Vagina (tissue), 2 donors: ENCODE measurements around the gene MORC3. TPM values are rescaled to one million over a fixed set of nuclear protein-coding genes. Genes with fewer than 3 reads are reported as not detected.
"Not testable (repeated sequence)": the region's sequence is repeated elsewhere in the genome, so short reads cannot be mapped to it uniquely, and the experiment has no call there.

Experiments used
- DNase-seq, 2 donors: peaks; one replicate each; pipeline ENCODE4 v3.0.0-alpha.2; 2017; ENCODE audit errors: extremely low spot score in 2 of 2
- H3K27ac ChIP-seq: fragments of 200-600 bp; sonication (generic); one replicate; pipeline ENCODE4 v1.5.1; 2019
- H3K27me3 ChIP-seq: fragments of 200-600 bp; sonication (generic); one replicate; pipeline ENCODE4 v1.5.1; 2019
- H3K36me3 ChIP-seq, 2 donors: fragments of 200-600 bp; sonication (generic); one replicate each; pipeline ENCODE4 v1.5.1; 2017 to 2019
- H3K4me1 ChIP-seq: fragments of 200-600 bp; sonication (generic); one replicate; pipeline ENCODE4 v1.5.1; 2019
- H3K4me3 ChIP-seq, 2 donors: fragments of 200-600 bp; sonication (generic); 1 replicate in 1 of 2; 2 replicates in 1 of 2; pipeline ENCODE4 v1.5.1; 2016 to 2019
- H3K9me3 ChIP-seq: fragments of 200-600 bp; sonication (generic); one replicate; pipeline ENCODE4 v1.5.1; 2019
- CTCF ChIP-seq, 3 experiments: fragments of 450-650 bp in 2 of 3; fragments of 200-600 bp in 1 of 3; sonication (generic) in 1 of 3; IDR thresholded peaks; one replicate each; pipeline ENCODE4 v1.5.1; 2017 to 2019; ENCODE audit warnings: antibody characterized with exemption in 3 of 3, mild to moderate bottlenecking in 2 of 3, moderate library complexity in 2 of 3
- POLR2A ChIP-seq, 2 donors: fragments of 450-650 bp; IDR thresholded peaks; one replicate each; pipeline ENCODE4 v1.6.1; 2017; ENCODE audit warnings: antibody characterized with exemption in 2 of 2, mild to moderate bottlenecking in 2 of 2, moderate library complexity in 2 of 2
- POLR2AphosphoS5 ChIP-seq, 2 donors: sonication (generic); formaldehyde crosslinking; IDR thresholded peaks; one replicate each; pipeline ENCODE4 v1.9.0; 2017; ENCODE audit warnings: antibody characterized with exemption in 2 of 2, mild to moderate bottlenecking in 2 of 2, low read depth in 1 of 2; ENCODE audit not compliant: insufficient read depth in 1 of 2
- intact Hi-C: fragments of 100-400 bp; cut with DNase I; formaldehyde crosslinking; loops from one replicate; pipeline ENCODE4 v1.15.1; 2023
- total RNA-seq: library from RNA; depleted of rRNA; stranded (reverse); fragments of >200 nt; gene quantifications from one replicate; pipeline ENCODE4 v1.2.3, GENCODE V29; 2016

The MORC3 gene
- total RNA-seq, 1 donor from 2014 or later = 51.6 TPM

- no peaks in the 10 kb centered on the region for H3K4me1 ChIP-seq
- DNase-seq = no peak
- H3K4me3 ChIP-seq = no peak overlapping the region
- H3K36me3 ChIP-seq = no peaks in the 10 kb centered on the region
- H3K9me3 ChIP-seq = no peaks in the 10 kb centered on the region
- no peak overlapping the region for H3K27ac ChIP-seq
- TF ChIP-seq POLR2A (IDR thresholded peaks at IDR 0.05) = no peak
- TF ChIP-seq CTCF (IDR thresholded peaks at IDR 0.05) = no peak
- H3K27me3 ChIP-seq = no peaks in the 10 kb centered on the region
- intact Hi-C loops = no loop called here
These were observed 75.5 kb downstream of the MORC3 start for GRCh38 chr21:36395353-36396111.

- intact Hi-C loops = no loop called here
- TF ChIP-seq POLR2AphosphoS5 (IDR thresholded peaks at IDR 0.05; ENCODE audit: insufficient read depth in 1 of 2, low read depth in 1 of 2) = no peak
- TF ChIP-seq POLR2A (IDR thresholded peaks at IDR 0.05) = no peak
- no peak for TF ChIP-seq CTCF (IDR thresholded peaks at IDR 0.05)
- no peak for DNase-seq
- H3K4me1 ChIP-seq = no peaks in the 10 kb centered on the region
- no peaks in the 10 kb centered on the region for H3K27me3 ChIP-seq
- no peak overlapping the region for H3K27ac ChIP-seq
- no peaks in the 10 kb centered on the region for H3K9me3 ChIP-seq
- H3K4me3 ChIP-seq = no peak overlapping the region
- H3K36me3 ChIP-seq = no peaks in the 10 kb centered on the region
These were observed 76.3 kb downstream of the MORC3 start for GRCh38 chr21:36396325-36396724.

- no peaks in the 10 kb centered on the region for H3K36me3 ChIP-seq
- H3K4me1 ChIP-seq = no peaks in the 10 kb centered on the region
- H3K9me3 ChIP-seq = no peaks in the 10 kb centered on the region
- H3K4me3 ChIP-seq = no peak overlapping the region
- DNase-seq = no peak
- H3K27me3 ChIP-seq = no peaks in the 10 kb centered on the region
- no peak overlapping the region for H3K27ac ChIP-seq
- intact Hi-C loops = no loop called here
- TF ChIP-seq CTCF (IDR thresholded peaks at IDR 0.05) (no peak), POLR2A (IDR thresholded peaks at IDR 0.05) (no peak), POLR2AphosphoS5 (IDR thresholded peaks at IDR 0.05; ENCODE audit: insufficient read depth in 1 of 2, low read depth in 1 of 2) (no peak)
These were observed 77.0 kb downstream of the MORC3 start for GRCh38 chr21:36396971-36397370.

GRCh38 chr21:36397606-36398005 lies 77.6 kb downstream of the MORC3 start:
- no peaks in the 10 kb centered on the region for H3K9me3 ChIP-seq

GRCh38 chr21:36399736-36400135 lies 79.7 kb downstream of the MORC3 start:
- H3K27ac ChIP-seq, H3K9me3 ChIP-seq, H3K4me1 ChIP-seq, DNase-seq, H3K27me3 ChIP-seq, intact Hi-C loops, H3K36me3 ChIP-seq, H3K4me3 ChIP-seq: not testable (repeated sequence)

More at GRCh38 chr21:36397606-36398005, 77.6 kb downstream of the MORC3 start:
- Histone ChIP-seq H3K4me3 (no peak overlapping the region), H3K27me3 (no peaks in the 10 kb centered on the region), H3K4me1 (no peaks in the 10 kb centered on the region), H3K36me3 (no peaks in the 10 kb centered on the region), H3K27ac (no peak overlapping the region)
- TF ChIP-seq POLR2A (IDR thresholded peaks at IDR 0.05) = no peak
- DNase-seq = no peak
- intact Hi-C loops = no loop called here

GRCh38 chr21:36400719-36401118 lies 80.7 kb downstream of the MORC3 start:
- Histone ChIP-seq H3K9me3 (no peaks in the 10 kb centered on the region), H3K36me3 (no peaks in the 10 kb centered on the region), H3K4me3 (no peak overlapping the region), H3K4me1 (no peaks in the 10 kb centered on the region), H3K27me3 (no peaks in the 10 kb centered on the region), H3K27ac (no peak overlapping the region)
- no peak for DNase-seq
- intact Hi-C loops = no loop called here
- TF ChIP-seq POLR2A (IDR thresholded peaks at IDR 0.05) (no peak), POLR2AphosphoS5 (IDR thresholded peaks at IDR 0.05; ENCODE audit: insufficient read depth in 1 of 2, low read depth in 1 of 2) (no peak)
